GM10248 (cell line): ENCODE results near the gene UCN2.
"Not testable (repeated sequence)": the region's sequence is repeated elsewhere in the genome, so short reads cannot be mapped to it uniquely, and the experiment has no call there.

Experiments
- CTCF ChIA-PET: fragments of 300-600 bp; sonication (Branson Sonifier 250); formaldehyde crosslinking; extraction: SDS; loops from one replicate; lab custom pipeline; 2021; ENCODE audit warnings: antibody characterized with exemption; lab: Yijun Ruan, JAX
- POLR2A ChIA-PET: fragments of 350-650 bp; sonication (Branson Sonifier 250); formaldehyde crosslinking; extraction: SDS; loops from one replicate; lab custom pipeline; 2020; ENCODE audit warnings: antibody characterized with exemption; lab: Yijun Ruan, JAX
- DNase-seq: peaks from one replicate; pipeline ENCODE4 v3.0.0; 2012; ENCODE audit errors: extremely low spot score
- CTCF ChIP-seq: IDR thresholded peaks from 2 replicates; pipeline ENCODE4 v1.5.1; 2012; ENCODE audit warnings: mild to moderate bottlenecking, low read depth; ENCODE audit errors: extremely low read depth, missing control alignments, control extremely low read depth

UCN2 gene

GRCh38 chr3:48555231-48555948 lies 8.2 kb downstream of the UCN2 start:
- no peak for DNase-seq
- no peak for TF ChIP-seq CTCF
- CTCF ChIA-PET = interaction anchor here (1.2 to 2.9 kb wide), 4 partner anchors 10 to 155 kb away, joined by 3 to 9 read pairs (median 8); no protein-coding TSS in a partner anchor
- POLR2A ChIA-PET = no interaction called here

GRCh38 chr3:48553886-48554845 lies 9.4 kb downstream of the UCN2 start:
- ChIA-PET POLR2A (no interaction called here), CTCF (interaction anchor here (1.1 to 2.9 kb wide), 9 partner anchors 9 to 154 kb away, joined by 3 to 13 read pairs (median 4); partner anchors contain the start of gene ATRIP)
- no peak for TF ChIP-seq CTCF
- no peak for DNase-seq

- DNase-seq = no peak
- no peak for TF ChIP-seq CTCF
- ChIA-PET POLR2A (no interaction called here), CTCF (interaction anchor here (1.1 to 2.7 kb wide), 9 partner anchors 11 to 153 kb away, joined by 3 to 13 read pairs (median 4); partner anchors contain the start of gene ATRIP)
Observed at GRCh38 chr3:48553361-48553760, 10.2 kb downstream of the UCN2 start.

GRCh38 chr3:48552111-48552951 lies 11.2 kb downstream of the UCN2 start:
- POLR2A ChIA-PET = no interaction called here
- no peak for DNase-seq
- CTCF ChIA-PET = interaction anchor here (1.0 to 4.1 kb wide), 11 partner anchors 21 to 319 kb away, joined by 3 to 36 read pairs (median 4); partner anchors contain the start of gene ATRIP
- TF ChIP-seq CTCF = no peak

- POLR2A ChIA-PET, DNase-seq: not testable (repeated sequence)
- CTCF ChIA-PET = interaction anchor here (1.0 to 4.1 kb wide), 7 partner anchors 8 to 151 kb away, joined by 3 to 36 read pairs (median 4); partner anchors contain the start of gene ATRIP
Observed at GRCh38 chr3:48551651-48552050, 11.9 kb downstream of the UCN2 start.
